Glutamatergic neuron (in vitro differentiated cells): ENCODE results near the gene JPH2. TPM values are rescaled to one million over a fixed set of nuclear protein-coding genes. Genes with fewer than 3 reads are reported as not detected.

Experiments
- DNase-seq: peaks from one replicate; pipeline ENCODE4 v3.0.0; 2022
- H3K27ac Mint-ChIP-seq: one replicate; pipeline ENCODE4 v1.8.0; 2020; ENCODE audit warnings: mild to moderate bottlenecking, mixed read lengths, inconsistent platforms; ENCODE audit not compliant: unreplicated experiment
- H3K27me3 Mint-ChIP-seq: one replicate; pipeline ENCODE4 v1.8.0; 2020; ENCODE audit warnings: mild to moderate bottlenecking, moderate library complexity, mixed read lengths, inconsistent platforms; ENCODE audit not compliant: unreplicated experiment
- H3K36me3 Mint-ChIP-seq: one replicate; pipeline ENCODE4 v1.8.0; 2020; ENCODE audit warnings: mild to moderate bottlenecking, mixed read lengths, inconsistent platforms; ENCODE audit not compliant: unreplicated experiment
- H3K4me1 Mint-ChIP-seq: one replicate; pipeline ENCODE4 v1.8.0; 2020; ENCODE audit warnings: mild to moderate bottlenecking, low read depth, mixed read lengths, inconsistent platforms; ENCODE audit not compliant: unreplicated experiment
- H3K4me3 Mint-ChIP-seq: one replicate; pipeline ENCODE4 v1.8.0; 2020; ENCODE audit warnings: mild to moderate bottlenecking, mixed read lengths, inconsistent platforms; ENCODE audit not compliant: unreplicated experiment
- H3K9me3 Mint-ChIP-seq: one replicate; pipeline ENCODE4 v1.8.0; 2020; ENCODE audit warnings: mild to moderate bottlenecking, moderate library complexity, mixed read lengths, inconsistent platforms; ENCODE audit not compliant: unreplicated experiment
- CTCF ChIP-seq: fragments of 200-600 bp; sonication (generic); IDR thresholded peaks from one replicate; pipeline ENCODE4 v1.5.0; 2021; ENCODE audit not compliant: partially characterized antibody, unreplicated experiment
- total RNA-seq: library from RNA; stranded (reverse); fragmentation: NEBNext Ultra II Directional; extraction: Animal tissue kit (Norgen Biotek cat#: 25700); gene quantifications from one replicate; pipeline ENCODE4 v1.2.1, GENCODE V29; 2021; ENCODE audit not compliant: unreplicated experiment

JPH2 gene
- total RNA-seq, 1 donor from 2014 or later: 0.07 TPM

DNA sequence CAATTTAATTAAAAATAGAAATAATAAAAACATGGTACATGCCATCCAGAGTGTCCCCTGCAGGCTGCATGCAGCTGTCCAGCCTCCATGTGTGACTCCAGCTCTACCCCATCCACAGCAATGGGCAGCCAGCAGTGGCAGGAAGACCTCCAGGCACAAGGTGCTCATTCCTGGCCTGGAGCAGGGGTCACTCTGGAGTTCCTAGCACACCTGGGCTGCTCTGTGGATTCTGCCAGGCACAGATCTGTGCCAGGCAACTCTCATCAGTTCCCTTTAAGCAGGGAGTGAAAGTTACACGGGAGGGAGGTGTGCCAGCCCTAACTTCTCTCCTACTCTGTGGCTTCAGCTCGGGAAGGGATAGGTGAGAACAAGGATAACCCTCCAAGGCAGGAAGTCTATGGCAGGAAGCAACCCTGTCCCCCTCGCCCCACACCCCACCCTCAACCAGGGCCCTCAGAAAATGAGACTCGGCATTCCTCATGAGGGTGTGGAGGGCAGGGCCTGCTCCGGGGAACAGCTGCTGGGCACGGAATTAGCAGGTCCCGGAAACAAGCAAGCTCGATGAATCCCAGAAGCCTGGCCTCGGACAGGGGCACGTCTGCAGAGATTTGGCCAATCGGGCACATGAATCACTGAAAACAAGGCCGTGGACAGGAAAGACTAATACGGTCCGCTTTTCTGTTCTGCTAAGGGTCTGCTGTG, 10.0 kb downstream of the JPH2 start:
- TF ChIP-seq CTCF: no peak
- no peaks in the 10 kb centered on the region for H3K36me3 Mint-ChIP-seq
- H3K4me1 Mint-ChIP-seq: peaks cover 12% of the 10 kb centered on the region
- no peak for DNase-seq
- no peak overlapping the region for H3K4me3 Mint-ChIP-seq
- no peak overlapping the region for H3K27ac Mint-ChIP-seq
- peaks cover 2% of the 10 kb centered on the region for H3K27me3 Mint-ChIP-seq
- H3K9me3 Mint-ChIP-seq: peaks cover 1% of the 10 kb centered on the region

GRCh38 chr20:44174996-44175765, 11.8 kb downstream of the JPH2 start:
- DNase-seq: no peak
- no peak overlapping the region for H3K27ac Mint-ChIP-seq
- peaks cover 4% of the 10 kb centered on the region for H3K9me3 Mint-ChIP-seq
- peaks cover 3% of the 10 kb centered on the region for H3K27me3 Mint-ChIP-seq
- TF ChIP-seq CTCF: no peak
- H3K4me1 Mint-ChIP-seq: peaks cover 3% of the 10 kb centered on the region
- H3K4me3 Mint-ChIP-seq: no peak overlapping the region
- H3K36me3 Mint-ChIP-seq: no peaks in the 10 kb centered on the region

- peaks cover 3% of the 10 kb centered on the region for H3K4me1 Mint-ChIP-seq
- H3K27me3 Mint-ChIP-seq: peaks cover 5% of the 10 kb centered on the region
- no peak for TF ChIP-seq CTCF
- DNase-seq: no peak
- no peak overlapping the region for H3K4me3 Mint-ChIP-seq
- H3K36me3 Mint-ChIP-seq: no peaks in the 10 kb centered on the region
- no peak overlapping the region for H3K27ac Mint-ChIP-seq
- peaks cover 4% of the 10 kb centered on the region for H3K9me3 Mint-ChIP-seq
Measured at GRCh38 chr20:44173846-44174245, 13.1 kb downstream of the JPH2 start.

GRCh38 chr20:44173116-44173515, 13.9 kb downstream of the JPH2 start:
- no peaks in the 10 kb centered on the region for H3K36me3 Mint-ChIP-seq
- H3K27me3 Mint-ChIP-seq: peaks cover 5% of the 10 kb centered on the region

More at GRCh38 chr20:44173116-44173515, 13.9 kb downstream of the JPH2 start:
- no peak overlapping the region for H3K27ac Mint-ChIP-seq
- DNase-seq: no peak
- no peak overlapping the region for H3K4me3 Mint-ChIP-seq
- H3K9me3 Mint-ChIP-seq: peaks cover 4% of the 10 kb centered on the region
- H3K4me1 Mint-ChIP-seq: peaks cover 3% of the 10 kb centered on the region
- TF ChIP-seq CTCF: no peak
